CD14-positive monocyte (primary cell): ENCODE measurements around the gene BCL2A1. TPM values are rescaled to one million over a fixed set of nuclear protein-coding genes. Genes with fewer than 3 reads are reported as not detected.

Experiments used
- DNase-seq, 3 donors: peaks; one replicate each; pipeline ENCODE4 v3.0.0-alpha.2; 2011 to 2022
- H2AFZ ChIP-seq: 2 replicates; pipeline ENCODE4 v1.6.0; 2012; ENCODE audit warnings: mild to moderate bottlenecking, low read depth, low read length, inconsistent platforms; ENCODE audit not compliant: insufficient read depth, poor library complexity, severe bottlenecking
- H3K27ac ChIP-seq, 2 donors: 1 replicate in 1 of 2; 2 replicates in 1 of 2; pipeline ENCODE4 v1.5.1; 2012 to 2013; ENCODE audit warnings: low read length in 2 of 2, control low read depth in 1 of 2, inconsistent platforms in 1 of 2, low read depth in 1 of 2, mild to moderate bottlenecking in 1 of 2
- H3K27me3 ChIP-seq, 2 donors: one replicate each; pipeline versions ENCODE4 v1.6.0 to v1.6.1; 2011 to 2013; ENCODE audit warnings: low read length in 2 of 2; ENCODE audit not compliant: control insufficient read depth in 2 of 2, insufficient read depth in 2 of 2
- H3K36me3 ChIP-seq, 2 donors: replicated peaks in 1 of 2; 1 replicate in 1 of 2; 2 replicates in 1 of 2; pipeline versions ENCODE4 v1.5.1 to v1.6.1; 2012 to 2013; ENCODE audit warnings: low read length in 2 of 2, control low read depth in 1 of 2, inconsistent platforms in 1 of 2, mild to moderate bottlenecking in 1 of 2; ENCODE audit not compliant: insufficient read depth in 2 of 2, control insufficient read depth in 1 of 2
- H3K4me1 ChIP-seq, 2 donors: 1 replicate in 1 of 2; 2 replicates in 1 of 2; pipeline versions ENCODE4 v1.5.1 to v1.6.1; 2012 to 2013; ENCODE audit warnings: low read length in 2 of 2, control low read depth in 1 of 2, inconsistent platforms in 1 of 2, mild to moderate bottlenecking in 1 of 2, moderate library complexity in 1 of 2; ENCODE audit not compliant: insufficient read depth in 2 of 2, control insufficient read depth in 1 of 2
- H3K4me2 ChIP-seq: replicated peaks from 2 replicates; pipeline ENCODE3; 2012; ENCODE audit warnings: low read length, moderate library complexity, mild to moderate bottlenecking; ENCODE audit not compliant: poor library complexity, severe bottlenecking; ENCODE audit errors: extremely low read depth
- H3K4me3 ChIP-seq, 3 experiments: fragments of 200-600 bp in 1 of 3; sonication (generic) in 1 of 3; replicated peaks in 1 of 3; 1 replicate in 2 of 3; 2 replicates in 1 of 3; pipeline ENCODE4 v1.5.1; 2011 to 2013; ENCODE audit warnings: low read length in 3 of 3, mild to moderate bottlenecking in 3 of 3, control low read depth in 2 of 3, low read depth in 2 of 3, inconsistent platforms in 1 of 3, moderate library complexity in 1 of 3
- H3K79me2 ChIP-seq: 2 replicates; pipeline ENCODE4 v1.6.0; 2012; ENCODE audit warnings: mild to moderate bottlenecking, control low read depth, inconsistent platforms, low read length, moderate library complexity; ENCODE audit not compliant: insufficient read depth
- H3K9ac ChIP-seq: 2 replicates; pipeline ENCODE4 v1.6.0; 2017; ENCODE audit warnings: low read length, mild to moderate bottlenecking; ENCODE audit not compliant: insufficient read depth, poor library complexity, severe bottlenecking
- H3K9me3 ChIP-seq, 2 donors: replicated peaks in 1 of 2; 1 replicate in 1 of 2; 2 replicates in 1 of 2; pipeline versions ENCODE4 v1.5.1 to v1.6.1; 2012 to 2013; ENCODE audit warnings: low read length in 2 of 2, control low read depth in 1 of 2; ENCODE audit not compliant: control insufficient read depth in 1 of 2, insufficient read depth in 1 of 2
- H4K20me1 ChIP-seq: 2 replicates; pipeline ENCODE4 v1.6.0; 2012; ENCODE audit warnings: mild to moderate bottlenecking, low read length, control low read depth, moderate library complexity; ENCODE audit not compliant: insufficient read depth
- H3K27ac Mint-ChIP-seq, 7 donors: one replicate each; pipeline ENCODE4 v1.8.0; 2020; ENCODE audit warnings: mild to moderate bottlenecking in 7 of 7, mixed read lengths in 7 of 7, moderate library complexity in 6 of 7, inconsistent platforms in 2 of 7
- H3K27me3 Mint-ChIP-seq, 3 donors: one replicate each; pipeline ENCODE4 v1.8.0; 2021 to 2022; ENCODE audit warnings: low read depth in 3 of 3, mild to moderate bottlenecking in 3 of 3, mixed read lengths in 3 of 3, moderate library complexity in 3 of 3, inconsistent platforms in 1 of 3
- H3K36me3 Mint-ChIP-seq, 2 donors: one replicate each; pipeline ENCODE4 v1.8.0; 2020; ENCODE audit warnings: mixed read lengths in 2 of 2, inconsistent platforms in 1 of 2, mild to moderate bottlenecking in 1 of 2
- H3K4me1 Mint-ChIP-seq: one replicate; pipeline ENCODE4 v1.8.0; 2020; ENCODE audit warnings: mild to moderate bottlenecking, mixed read lengths
- H3K4me3 Mint-ChIP-seq, 2 donors: one replicate each; pipeline ENCODE4 v1.8.0; 2020; ENCODE audit warnings: mild to moderate bottlenecking in 2 of 2, mixed read lengths in 2 of 2, moderate library complexity in 1 of 2
- H3K9me3 Mint-ChIP-seq, 7 donors: one replicate each; pipeline ENCODE4 v1.8.0; 2020 to 2022; ENCODE audit warnings: mixed read lengths in 7 of 7, mild to moderate bottlenecking in 6 of 7, moderate library complexity in 6 of 7, inconsistent platforms in 2 of 7
- WGBS: methylation state at CpG from one replicate; pipeline ENCODE4 v1.1.5; 2013; ENCODE audit warnings: missing lambda C conversion rate; ENCODE audit not compliant: insufficient coverage; 5-methylcytosine and 5-hydroxymethylcytosine counted together
- intact Hi-C, 2 donors: fragments of 100-400 bp; cut with micrococcal nuclease; formaldehyde crosslinking; loops; one replicate each; pipeline versions ENCODE4 v1.15.0 to v1.15.1; 2023
- polyA plus RNA-seq, 3 donors: library from polyadenylated mRNA; depleted of rRNA in 1 of 3; unstranded in 2 of 3; stranded (reverse) in 1 of 3; fragments of 300-500 nt in 2 of 3; fragments of >200 nt in 1 of 3; fragmentation: Illumina TruSeq in 2 of 3; gene quantifications; 1 replicate in 2 of 3; 2 replicates in 1 of 3; pipeline ENCODE4 v1.2.3, GENCODE V29; 2012 to 2021
- TF ChIP-seq, protein P1 (sequence below): fragments of 200-600 bp; IDR thresholded peaks from one replicate; pipeline ENCODE4 v1.8.0; 2022; ENCODE audit warnings: antibody characterized with exemption, mild to moderate bottlenecking

BCL2A1 gene
- polyA plus RNA-seq, 3 donors = 277 to 465 (median 350) TPM

DNA sequence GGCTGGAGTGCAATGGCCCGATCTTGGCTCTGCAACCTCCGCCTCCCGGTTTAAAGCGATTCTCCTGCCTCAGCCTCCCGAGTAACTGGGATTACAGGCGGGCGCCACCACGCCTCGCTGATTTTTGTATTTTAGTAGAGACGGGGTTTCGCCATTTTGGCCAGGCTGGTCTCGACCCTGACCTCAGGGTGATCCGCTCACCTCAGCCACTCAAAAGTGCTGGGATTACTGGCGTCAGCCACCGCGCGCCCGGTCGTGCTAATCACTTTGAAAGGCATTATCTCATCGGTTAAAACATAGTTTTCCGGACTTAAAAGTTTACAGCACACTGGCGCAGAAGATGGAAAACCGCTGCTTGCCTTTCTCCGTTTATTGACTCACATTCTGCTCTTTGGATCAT, 46.6 kb downstream of the BCL2A1 start:
- TF ChIP-seq, protein P1, sequence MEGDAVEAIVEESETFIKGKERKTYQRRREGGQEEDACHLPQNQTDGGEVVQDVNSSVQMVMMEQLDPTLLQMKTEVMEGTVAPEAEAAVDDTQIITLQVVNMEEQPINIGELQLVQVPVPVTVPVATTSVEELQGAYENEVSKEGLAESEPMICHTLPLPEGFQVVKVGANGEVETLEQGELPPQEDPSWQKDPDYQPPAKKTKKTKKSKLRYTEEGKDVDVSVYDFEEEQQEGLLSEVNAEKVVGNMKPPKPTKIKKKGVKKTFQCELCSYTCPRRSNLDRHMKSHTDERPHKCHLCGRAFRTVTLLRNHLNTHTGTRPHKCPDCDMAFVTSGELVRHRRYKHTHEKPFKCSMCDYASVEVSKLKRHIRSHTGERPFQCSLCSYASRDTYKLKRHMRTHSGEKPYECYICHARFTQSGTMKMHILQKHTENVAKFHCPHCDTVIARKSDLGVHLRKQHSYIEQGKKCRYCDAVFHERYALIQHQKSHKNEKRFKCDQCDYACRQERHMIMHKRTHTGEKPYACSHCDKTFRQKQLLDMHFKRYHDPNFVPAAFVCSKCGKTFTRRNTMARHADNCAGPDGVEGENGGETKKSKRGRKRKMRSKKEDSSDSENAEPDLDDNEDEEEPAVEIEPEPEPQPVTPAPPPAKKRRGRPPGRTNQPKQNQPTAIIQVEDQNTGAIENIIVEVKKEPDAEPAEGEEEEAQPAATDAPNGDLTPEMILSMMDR = no peak
- H3K79me2 ChIP-seq = peaks cover 51% of the 10 kb centered on the region
- Mint-ChIP-seq H3K9me3 (peaks cover 30 to 56% (median 45%) of the 10 kb centered on the region in 7 donors), H3K27me3 (peaks cover 1 to 7% (median 3%) of the 10 kb centered on the region in 3 donors), H3K4me1 (peaks cover 13% of the 10 kb centered on the region), H3K36me3 (peaks cover 29 to 32% of the 10 kb centered on the region in 2 donors), H3K4me3 (peak overlapping the region in 1 of 2 donors; percentile 92), H3K27ac (peak overlapping the region; percentile 46 to 97 (median 96))
- H3K4me1 ChIP-seq = peaks cover 17 to 26% of the 10 kb centered on the region in 2 donors
- H3K9ac ChIP-seq = peak overlapping the region; percentile 92
- H3K9me3 ChIP-seq = peaks cover 25 to 35% of the 10 kb centered on the region in 2 donors
- peak overlapping the region; percentile 86 for H3K4me2 ChIP-seq
- no peaks in the 10 kb centered on the region for H3K27me3 ChIP-seq
- no peak for DNase-seq
- H4K20me1 ChIP-seq = no peaks in the 10 kb centered on the region
- intact Hi-C loops = loop anchor here (5.0 to 10.0 kb wide), 3 partner anchors 43 to 50 kb away; partner anchors contain the start of gene BCL2A1 (in 1 of the 2)
- H3K27ac ChIP-seq = peak overlapping the region; percentile 91 to 92
- H3K36me3 ChIP-seq = peaks cover 2 to 27% of the 10 kb centered on the region in 2 donors
- peak overlapping the region; percentile 76 for H2AFZ ChIP-seq
- WGBS = 89% methylated on average over 23 of the region's 24 CpGs
- H3K4me3 ChIP-seq = peak overlapping the region; percentile 61 to 95 (median 70)

GRCh38 chr15:79923515-79924169, 47.4 kb downstream of the BCL2A1 start:
- Histone ChIP-seq H3K36me3 (peaks cover 2 to 33% of the 10 kb centered on the region in 2 donors), H3K9ac (peak overlapping the region; percentile 92), H4K20me1 (no peaks in the 10 kb centered on the region), H3K79me2 (peaks cover 51% of the 10 kb centered on the region), H3K4me2 (peak overlapping the region; percentile 86), H3K27me3 (no peaks in the 10 kb centered on the region), H3K4me3 (peak overlapping the region; percentile 61 to 95 (median 70)), H3K4me1 (peaks cover 17 to 26% of the 10 kb centered on the region in 2 donors), H3K9me3 (peaks cover 32 to 41% of the 10 kb centered on the region in 2 donors), H3K27ac (peak overlapping the region; percentile 91 to 92), H2AFZ (peak overlapping the region; percentile 76)
- Mint-ChIP-seq H3K36me3 (peaks cover 35 to 38% of the 10 kb centered on the region in 2 donors), H3K4me3 (peak overlapping the region; percentile 91 to 92), H3K4me1 (peaks cover 13% of the 10 kb centered on the region), H3K9me3 (peaks cover 34 to 61% (median 48%) of the 10 kb centered on the region in 7 donors), H3K27me3 (peaks cover 1 to 6% (median 3%) of the 10 kb centered on the region in 3 donors), H3K27ac (peak overlapping the region; percentile 95 to 97 (median 97))
- TF ChIP-seq, protein P1 = no peak
- intact Hi-C loops = loop anchor here (2.0 to 10.0 kb wide), 4 partner anchors 15 to 49 kb away; partner anchors contain the start of gene BCL2A1 (in 1 of the 2)
- under 1% methylated on average over 40 of the region's 68 CpGs for WGBS
- DNase-seq = peak; percentile 89 to 96 (median 89)
